Fibroblast of peridontal ligament (primary cell): ENCODE measurements around the gene SLC35D2.

ENCODE experiments used
- DNase-seq: peaks from one replicate; pipeline ENCODE4 v3.0.0-alpha.2; 2010; ENCODE audit errors: extremely low read depth

SLC35D2 gene

DNA sequence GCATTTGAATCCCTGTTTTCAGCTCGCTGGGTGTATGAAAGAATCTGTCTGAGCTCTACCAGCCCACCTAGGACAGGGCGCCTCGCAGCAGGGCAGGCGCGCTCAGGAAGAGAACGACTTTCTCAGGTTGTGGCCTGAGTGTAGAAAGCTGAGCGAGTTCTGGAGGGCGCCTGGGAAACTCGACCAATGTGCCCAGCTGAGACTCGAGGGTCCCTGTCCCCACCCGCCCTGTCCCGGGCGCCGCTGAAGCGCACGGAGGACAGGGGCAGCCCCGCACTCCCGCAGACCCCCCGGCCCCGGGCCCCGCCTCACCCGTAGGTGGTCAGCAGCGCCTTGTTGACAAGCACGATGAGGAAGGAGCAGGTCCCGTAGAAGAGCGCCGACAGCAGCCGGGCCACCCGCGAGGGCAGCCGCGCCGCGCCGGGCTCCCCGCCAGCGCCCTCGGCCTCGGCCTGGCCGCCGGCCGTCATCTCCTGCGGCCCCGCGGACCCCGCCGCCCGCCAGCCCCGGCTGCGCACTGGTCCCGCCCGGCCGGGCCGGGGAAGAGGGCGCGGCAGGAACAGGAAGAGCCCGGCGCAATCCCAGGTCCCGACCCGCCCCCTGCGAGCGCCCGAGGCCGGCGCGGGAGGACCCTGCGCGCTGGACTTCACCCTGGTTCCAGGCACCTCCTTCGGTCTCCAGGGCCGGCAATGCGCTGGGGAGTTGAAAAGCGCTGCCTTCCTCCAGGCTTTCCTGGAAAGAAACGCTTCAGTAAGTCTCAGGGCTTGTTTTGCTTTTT, at the start of gene SLC35D2:
Gene SLC35D2 (minus strand): TSS at position 547 of the 778 bp plus-strand sequence. CDS start 77 bp downstream, at position 470.
- DNase-seq: peak; percentile 38

DNA sequence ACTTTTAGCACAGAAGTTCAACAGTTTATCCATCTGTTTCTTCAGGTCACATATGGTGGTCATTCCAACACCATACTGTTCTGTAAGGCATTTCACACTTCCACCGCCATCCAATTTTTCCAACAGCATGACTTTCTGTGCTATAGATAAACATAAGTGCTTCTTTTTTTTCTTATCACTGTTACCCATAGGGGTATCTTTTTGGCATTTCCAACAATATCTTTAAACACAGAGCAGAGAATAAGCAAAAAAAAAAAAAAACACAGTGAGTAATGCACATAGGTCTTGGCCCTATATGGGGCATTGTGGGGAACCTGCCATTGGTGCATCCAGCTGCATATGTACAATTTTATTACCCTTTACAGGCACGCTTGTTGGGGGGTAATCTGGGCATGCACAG, 46.9 kb upstream of the SLC35D2 start:
- DNase-seq: no peak

DNA sequence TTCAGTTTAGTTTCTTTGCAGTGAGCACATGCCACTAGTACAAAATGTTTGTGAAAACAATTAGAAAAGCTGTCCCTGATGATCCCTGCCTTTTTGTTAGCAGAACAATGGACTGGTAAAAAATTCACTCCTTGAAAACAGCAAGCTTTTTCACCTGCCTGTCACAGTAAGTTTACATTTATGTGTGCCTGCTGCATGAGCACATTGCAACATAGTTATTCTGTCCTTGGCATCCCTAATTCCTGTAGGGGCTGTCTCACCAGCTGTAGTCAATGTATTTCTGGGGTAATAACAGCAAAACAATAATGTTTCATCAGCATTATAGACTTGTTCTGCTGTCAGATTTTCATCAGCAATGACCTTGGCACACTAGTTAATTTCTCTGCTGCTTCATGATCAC, 46.2 kb upstream of the SLC35D2 start:
- no peak for DNase-seq

DNA sequence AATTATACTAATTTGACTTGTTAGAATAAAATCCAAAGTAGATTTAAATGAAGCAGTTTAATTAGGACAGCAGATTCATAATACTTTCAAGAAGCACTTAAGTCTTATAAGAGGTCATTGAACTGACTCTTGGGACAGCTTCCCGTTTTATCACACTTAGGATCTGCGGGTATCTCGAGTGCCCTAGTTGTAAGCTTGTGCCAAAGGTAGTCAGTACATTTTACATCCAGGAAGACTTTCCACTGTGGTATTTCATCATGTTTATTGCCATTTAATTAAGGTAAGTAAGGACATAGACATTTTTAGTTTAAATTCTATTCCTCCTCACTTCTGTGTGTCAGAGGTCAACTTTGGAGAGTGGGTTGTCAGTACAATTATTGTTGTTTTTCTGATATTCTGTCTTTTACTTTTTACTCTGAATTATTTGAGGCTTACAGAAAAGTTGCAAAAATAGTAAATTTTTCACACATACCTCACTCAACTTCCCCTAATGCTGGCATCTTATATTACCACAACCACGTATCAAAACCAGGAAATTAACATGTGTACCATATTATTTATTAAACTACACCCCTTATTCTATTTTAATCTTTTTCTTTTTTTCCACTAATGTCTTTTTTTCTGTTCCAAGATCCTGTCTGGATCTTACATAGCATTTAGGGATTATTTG, 42.1 kb upstream of the SLC35D2 start:
- no peak for DNase-seq

DNA sequence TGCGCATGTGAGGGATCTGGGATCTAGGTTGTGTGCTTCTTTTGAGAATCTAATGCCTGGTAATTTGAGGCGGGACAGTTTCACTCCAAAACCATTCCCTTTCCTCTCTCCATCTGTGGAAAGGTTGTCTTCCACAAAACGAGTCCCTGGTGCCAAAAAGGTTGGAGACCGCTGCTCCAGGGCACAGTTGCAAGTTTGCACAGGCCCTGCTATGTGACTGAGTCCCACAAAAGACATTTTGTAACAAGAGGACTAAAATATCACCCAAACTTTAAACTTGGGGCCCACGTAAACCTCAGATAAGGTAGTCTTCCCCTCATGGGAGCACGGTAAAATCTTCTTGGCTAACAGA, 40.5 kb upstream of the SLC35D2 start:
- no peak for DNase-seq

DNA sequence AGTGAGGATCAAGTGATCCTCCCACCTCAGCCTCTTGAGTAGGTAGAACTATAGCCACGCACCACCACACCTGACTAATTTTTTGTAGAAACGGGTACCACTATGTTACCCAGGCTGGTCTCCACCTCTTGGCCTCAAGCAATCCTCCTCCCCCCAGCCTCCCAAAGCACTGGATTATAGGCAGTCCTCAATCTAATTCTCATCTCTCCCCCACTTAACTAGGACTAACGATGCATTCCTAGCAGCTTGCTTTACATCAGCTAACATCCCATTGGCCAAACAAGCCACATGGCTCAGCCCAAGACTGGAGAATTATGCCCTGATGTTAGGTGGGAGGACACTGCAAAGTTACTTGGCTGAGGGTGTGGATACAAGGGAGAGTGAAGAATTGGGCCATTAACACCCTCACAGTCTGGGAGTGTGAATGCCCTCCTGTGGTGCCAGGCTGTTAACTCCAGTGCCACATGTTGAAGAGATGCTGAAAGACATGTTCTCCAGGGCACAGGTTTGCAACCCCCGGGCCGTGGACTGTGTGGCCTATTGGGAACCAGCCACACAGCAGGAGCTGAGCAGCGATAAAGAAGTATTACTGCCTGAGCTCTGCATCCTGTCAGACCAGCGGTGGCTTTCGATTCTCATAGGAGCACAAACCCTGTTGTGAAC, 39.9 kb upstream of the SLC35D2 start:
- DNase-seq: no peak

DNA sequence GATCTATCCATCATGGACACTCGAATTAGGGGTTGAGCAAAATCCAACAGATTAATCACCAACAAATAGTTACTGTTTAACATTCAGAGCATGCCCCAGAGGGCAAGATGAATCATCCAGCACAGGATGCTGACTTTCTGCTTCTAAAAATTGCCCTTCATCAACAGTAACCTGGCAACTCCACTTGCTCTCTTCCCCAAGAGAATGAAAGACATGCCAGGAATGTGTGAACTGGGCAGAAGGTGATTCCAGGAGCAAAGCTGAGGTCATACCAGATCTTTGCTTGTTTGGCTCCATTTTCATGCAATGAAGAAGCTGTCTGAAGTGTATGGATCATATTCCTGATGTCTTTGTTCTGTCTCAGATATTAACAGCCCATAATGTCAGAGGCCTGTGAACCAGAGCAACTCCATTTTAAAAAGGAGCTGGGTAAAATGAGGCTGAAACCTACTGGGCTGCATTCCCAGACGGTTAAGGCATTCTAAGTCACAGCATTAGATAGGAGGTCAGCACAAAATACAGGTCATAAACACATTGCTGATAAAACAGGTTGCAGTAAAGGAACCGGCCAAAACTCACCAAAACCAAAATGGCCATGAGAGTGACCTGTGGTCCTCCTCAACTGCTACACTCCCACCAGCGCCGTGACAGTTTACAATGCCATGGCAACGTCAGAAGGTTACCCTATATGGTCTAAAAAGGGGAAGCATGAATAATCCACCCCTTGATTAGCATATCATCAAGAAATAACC, 37.1 kb upstream of the SLC35D2 start:
- DNase-seq: peak; percentile 97

DNA sequence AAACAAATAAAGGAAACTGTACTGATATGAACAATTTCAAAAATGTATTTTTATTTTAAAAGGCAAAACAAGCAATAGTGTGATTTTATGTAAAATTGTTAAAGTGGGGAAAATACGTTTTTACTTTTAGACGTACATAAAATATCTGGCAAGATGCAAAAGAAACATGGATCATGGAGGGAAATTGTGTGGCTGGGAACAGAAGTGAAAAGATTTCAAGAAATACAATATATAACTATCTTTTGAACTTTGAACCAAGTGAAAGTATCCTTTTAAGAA, 36.1 kb upstream of the SLC35D2 start:
- peak; percentile 12 for DNase-seq

DNA sequence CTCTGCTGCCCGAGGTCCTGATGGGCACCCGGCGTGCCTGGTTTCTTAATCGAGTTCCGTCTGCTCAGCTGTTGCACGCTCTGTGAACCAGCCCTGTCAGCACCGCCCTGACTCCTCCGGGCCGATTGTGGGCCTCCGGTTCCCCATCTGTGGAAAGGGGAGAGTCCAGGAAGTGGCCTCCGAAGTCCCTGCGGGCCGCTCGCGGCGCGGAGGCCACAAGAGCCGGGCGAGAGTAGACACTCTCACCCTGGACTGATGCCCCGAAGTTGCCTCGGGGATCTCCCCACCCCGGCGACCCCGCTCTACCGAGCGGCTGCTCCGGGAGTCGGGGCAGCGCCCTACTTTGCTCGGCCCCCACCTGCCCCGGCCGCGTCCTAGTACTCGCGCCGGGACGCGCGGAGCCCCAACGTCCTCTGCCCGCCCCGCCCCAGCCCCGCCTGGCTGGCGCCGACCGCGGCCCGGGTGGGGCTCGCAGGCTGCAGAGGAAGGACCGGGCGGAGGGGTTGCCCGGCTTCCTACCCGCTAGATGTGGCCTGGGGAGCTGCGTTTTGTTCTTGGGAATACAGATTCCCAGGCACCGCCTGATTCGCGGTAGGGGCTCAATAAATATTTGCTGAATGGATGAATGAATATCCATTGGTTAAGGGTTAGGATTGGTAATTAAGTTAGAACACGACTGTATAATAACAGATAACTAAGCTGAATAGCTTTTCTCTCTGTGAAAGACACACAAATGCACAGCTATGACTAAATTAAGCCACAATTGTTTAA, 35.6 kb upstream of the SLC35D2 start:
- DNase-seq: peak; percentile 39

DNA sequence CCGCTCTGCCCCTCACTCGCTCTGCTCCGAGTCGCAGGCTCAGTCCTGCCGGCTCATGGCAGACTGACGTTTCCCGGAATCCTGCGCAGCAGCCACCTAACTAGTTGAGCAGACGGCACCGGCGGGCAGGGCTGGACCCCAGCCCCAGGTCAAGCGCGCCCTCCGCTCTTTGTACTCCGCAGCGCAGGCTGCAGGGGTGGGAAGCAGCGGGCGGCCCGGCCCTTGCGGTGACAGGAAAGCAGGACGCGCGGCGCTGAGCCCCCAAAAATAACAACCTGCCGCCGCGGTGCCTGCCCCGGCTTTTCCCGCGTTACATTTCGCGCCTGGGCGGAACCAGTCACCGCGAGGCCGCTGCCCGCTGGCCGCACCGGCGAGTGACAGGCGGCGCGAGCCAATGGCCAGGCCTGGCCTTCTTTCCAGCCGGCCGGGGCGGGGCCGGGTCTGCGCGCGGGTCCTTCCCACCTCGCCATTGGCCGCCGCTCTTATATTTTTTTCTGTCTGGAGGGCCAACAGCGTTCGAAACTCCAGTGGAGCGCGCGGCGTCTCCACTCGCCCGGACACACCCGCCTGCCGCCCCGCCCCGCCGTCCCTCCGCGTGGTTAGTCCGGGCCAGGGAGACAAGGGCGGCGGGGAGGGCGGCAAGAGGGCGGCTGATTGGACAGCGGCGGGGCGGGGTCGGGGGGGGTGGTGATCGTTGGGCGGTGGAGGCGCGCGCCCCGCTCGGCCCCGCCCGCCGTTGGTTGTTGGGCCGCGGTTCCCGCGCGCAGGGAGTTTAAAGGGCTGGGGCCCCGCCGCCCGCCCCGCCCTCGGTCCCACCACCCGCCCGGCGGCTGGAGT, 34.8 kb upstream of the SLC35D2 start, which contains the start of gene ZNF367:
Gene ZNF367 (minus strand): TSS at position 288 of the 837 bp plus-strand sequence. CDS start 338 bp downstream, outside the sequence.
- peak; percentile 95 for DNase-seq

DNA sequence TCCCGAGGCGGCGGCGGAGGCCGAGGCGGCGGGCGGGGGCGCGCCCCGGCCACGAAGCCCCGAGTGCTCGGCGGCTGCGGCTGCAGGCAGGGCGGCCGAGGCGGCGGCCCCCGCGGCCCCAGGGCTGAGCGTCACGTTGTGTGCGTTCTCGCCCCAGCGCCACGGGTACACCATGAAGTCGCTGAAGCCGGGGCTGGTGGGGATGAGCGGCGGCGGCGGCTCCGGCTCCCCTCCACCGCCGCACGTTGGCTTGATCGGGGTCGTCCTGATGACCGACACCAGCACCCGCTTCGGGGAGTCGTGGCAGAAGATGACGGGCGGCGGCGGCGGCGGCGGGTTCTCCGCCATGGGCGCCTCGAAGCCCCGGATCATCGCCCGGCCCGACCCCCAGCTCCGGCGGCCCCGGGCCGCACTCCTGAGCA, 34.2 kb upstream of the SLC35D2 start:
- DNase-seq: no peak

DNA sequence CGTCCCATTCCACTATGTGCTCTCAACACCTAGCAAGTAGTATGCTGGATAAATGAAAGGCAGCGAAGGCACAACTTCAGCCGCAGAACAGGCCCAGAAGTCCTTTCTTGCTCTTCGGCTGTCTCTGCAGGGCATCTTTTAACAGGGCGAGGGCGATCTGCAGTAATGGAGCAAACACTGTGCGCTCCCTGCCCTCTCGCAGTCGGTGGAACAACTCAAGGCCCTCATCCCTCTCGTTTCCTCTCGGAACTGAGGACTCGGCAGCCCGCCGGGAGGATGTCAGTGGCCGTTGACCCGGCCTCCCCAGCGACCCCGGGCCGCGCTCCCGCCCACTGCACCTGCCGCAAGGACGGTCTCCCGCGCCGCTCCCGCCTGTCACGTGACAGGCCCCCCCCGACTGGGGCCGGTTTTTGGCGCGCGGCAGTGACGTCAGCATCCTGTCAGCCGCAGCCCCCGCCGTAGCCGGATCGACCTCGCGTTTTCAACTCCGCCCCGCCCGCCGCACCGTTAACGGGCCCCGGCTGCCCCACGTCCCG, 33.6 kb upstream of the SLC35D2 start:
- DNase-seq: peak; percentile 66

DNA sequence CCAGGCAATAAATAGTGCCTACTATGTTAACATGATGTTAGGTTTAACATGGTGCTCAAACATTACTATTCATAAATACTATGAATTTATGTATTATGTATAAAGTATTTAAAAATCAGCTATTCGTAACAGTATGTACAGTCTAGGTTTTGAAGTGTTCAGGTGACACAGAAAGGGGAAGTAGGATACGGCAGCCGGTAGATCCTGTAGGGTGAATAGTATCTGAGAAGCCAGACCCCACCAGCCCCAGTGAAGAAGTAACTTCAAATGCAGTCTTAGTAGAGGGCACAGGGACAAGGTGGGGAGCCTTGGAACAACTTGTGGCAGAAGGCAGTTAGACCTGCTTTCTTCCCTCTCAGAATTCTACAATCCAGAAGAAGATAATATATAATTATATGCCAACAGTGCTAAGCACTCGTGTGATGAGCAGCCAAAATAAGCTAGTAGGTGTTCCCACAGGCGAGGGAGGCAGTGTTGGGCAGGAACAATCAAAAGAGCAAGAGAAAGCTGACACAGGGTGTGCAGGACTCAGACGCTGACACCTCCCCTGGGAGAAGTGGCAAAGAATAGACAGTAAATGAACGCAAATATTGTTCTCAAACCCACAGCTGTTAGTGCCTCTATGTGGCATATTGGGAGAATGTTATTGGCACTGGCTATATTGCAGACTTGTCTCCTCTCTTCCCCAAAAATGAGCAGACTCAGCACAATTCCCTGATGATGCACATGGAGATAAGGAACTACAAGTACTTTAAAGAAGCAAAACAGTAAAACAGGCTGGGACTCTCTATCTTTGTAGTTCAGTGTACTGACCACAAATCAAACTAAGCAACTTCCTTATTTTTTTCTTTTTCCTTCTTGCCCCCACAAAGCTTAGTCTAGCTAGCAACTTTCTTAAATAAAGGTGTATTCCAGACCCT, 30.1 kb upstream of the SLC35D2 start:
- DNase-seq: peak; percentile 24

DNA sequence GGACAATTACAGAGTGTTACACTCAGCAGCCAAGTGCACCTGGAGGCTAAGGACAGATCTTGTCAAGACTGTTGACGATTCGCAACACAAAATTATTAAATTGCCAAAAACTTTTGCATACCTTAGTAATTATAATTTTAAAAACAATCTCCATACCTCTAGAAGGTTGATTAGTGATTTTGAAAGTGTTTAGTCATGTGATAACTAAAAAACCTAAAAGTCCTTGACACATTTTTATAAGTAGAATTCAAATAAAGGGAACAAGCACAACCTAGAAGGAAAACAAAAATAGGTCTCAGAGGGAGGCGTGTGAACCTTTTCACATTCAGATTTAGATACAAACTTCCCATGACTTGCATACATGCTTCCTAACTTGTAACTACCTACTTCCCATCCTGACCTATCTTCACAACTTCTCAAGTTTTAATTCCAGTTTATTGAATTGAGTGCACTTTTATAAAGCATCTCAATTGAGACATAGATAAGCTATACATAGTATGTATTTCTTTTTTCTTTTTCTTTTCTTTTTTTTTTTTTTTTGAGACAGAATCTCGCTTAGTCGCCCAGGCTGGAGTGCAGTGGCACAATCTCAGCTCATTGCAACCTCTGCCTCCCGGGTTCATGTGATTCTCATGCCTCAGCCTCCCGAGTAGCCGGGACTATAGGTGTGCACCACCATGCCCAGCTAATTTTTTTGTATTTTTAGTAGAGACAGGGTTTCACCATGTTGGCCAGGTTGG, 28.8 kb upstream of the SLC35D2 start:
- no peak for DNase-seq

DNA sequence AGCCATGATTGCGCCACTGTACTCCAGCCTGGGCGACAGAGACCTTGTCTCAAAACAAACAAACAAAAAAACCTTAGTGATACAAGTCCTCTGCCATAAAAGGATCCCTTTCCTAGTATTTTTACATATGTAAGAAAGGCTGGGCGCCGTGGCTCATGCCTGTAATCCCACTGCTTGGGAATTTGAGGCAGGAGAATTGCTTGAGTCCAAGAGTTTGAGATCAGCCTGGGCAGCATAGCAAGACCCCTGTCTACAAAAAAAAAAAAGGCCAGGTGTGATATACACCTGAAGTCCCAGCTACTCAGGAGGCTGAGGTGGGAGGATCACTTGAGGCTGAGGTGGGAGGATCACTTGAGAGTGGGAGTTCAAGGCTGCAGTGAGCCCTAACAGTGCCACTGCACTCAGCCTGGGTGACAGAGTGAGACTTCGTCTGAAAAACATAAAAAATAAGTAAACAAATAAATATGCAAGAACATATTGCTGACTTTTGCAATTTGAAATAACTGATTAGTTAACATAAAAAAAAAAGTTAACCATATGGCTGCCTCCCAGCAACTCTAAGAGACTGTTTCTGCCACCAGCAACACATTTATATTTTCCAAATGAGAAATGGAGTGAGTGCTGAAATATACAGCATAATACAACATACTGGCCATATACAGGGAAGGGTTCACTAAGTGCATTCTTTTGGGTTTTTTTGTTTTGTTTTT, 27.8 kb upstream of the SLC35D2 start:
- no peak for DNase-seq

DNA sequence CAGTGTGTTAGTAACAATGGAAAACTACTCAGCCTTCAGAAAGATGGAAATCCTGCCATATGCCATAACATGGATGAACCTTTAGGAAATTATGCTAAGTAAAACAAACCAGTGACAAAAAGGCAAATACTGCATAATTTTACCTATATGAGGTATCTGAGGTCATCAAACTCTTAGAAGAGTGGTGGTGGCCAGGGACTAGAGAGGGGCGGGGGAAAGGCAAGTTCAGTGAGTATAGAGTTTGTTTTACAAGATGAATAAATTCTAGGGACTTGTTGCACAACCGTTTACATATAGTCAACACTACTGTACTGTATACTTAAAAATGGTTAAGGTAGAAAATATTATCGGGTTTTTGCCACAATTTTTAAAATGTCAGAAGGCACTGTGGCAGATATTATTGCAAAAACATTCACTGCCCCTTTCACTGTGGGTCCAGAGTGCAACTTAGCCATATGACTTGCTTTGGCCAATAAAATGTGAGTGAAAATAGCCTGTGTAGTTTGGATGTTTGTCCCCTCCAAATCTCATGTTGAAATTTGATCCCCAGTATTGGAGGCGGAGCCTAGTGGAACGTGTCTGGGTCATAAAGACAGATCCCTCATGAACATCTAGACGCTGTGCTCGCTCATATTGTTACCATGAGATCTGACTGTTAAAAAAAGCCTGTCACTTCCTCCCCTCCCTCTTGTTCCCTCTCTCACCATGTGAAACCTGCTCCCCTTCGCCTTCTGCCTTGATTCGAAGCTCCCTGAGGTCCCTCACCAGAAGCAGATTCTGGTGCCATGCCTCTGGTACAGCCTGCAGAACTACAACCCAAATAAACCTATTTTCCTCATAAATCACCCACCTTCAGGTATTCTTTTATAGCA, 25.1 kb upstream of the SLC35D2 start:
- no peak for DNase-seq
